Measurements from ENCODE around the gene HIVEP1. TPM values are rescaled to one million over a fixed set of nuclear protein-coding genes. Genes with fewer than 3 reads are reported as not detected.

Gene HIVEP1
- total RNA-seq, 3 donors from 2014 or later = 24.8 to 41.3 (median 27.2) TPM

DNA sequence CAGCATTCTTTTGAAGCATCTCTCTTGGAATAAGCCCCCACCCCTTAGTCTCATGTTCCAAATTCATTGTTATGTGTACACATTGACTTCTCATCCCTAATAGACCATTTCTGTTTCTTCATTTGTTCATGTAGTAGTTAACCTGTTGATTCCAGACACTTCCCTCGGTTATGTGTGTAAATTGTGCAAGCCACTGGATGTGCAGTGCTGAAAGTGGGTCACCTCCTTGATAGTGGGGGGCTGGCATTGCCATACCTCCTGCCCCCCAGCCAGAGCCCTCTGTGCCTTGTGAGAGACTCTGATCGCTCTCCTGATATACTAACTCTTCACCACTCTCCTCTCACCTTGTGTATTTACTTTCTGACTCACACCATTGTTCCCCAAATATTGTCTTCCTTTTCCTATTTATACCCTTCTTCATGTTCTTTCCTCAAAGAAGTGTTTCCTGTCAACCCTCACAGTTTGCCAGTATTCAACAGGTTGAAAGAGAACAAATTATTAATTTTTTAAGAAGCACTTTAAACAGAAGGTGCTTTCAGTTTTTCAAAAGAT lies 59.0 kb downstream of the HIVEP1 start:
- intact Hi-C loops (cut with DNase I; ENCODE audit: low total_unique reads) = no loop called here
- Histone ChIP-seq H3K4me1 (no peaks in the 10 kb centered on the region), H3K36me3 (no peaks in the 10 kb centered on the region), H3K27ac (no peak overlapping the region), H3K27me3 (no peaks in the 10 kb centered on the region), H3K9me3 (no peaks in the 10 kb centered on the region), H3K4me3 (no peak overlapping the region)
- TF ChIP-seq POLR2AphosphoS5 (IDR thresholded peaks at IDR 0.05) = no peak
- TF ChIP-seq, protein P1, sequence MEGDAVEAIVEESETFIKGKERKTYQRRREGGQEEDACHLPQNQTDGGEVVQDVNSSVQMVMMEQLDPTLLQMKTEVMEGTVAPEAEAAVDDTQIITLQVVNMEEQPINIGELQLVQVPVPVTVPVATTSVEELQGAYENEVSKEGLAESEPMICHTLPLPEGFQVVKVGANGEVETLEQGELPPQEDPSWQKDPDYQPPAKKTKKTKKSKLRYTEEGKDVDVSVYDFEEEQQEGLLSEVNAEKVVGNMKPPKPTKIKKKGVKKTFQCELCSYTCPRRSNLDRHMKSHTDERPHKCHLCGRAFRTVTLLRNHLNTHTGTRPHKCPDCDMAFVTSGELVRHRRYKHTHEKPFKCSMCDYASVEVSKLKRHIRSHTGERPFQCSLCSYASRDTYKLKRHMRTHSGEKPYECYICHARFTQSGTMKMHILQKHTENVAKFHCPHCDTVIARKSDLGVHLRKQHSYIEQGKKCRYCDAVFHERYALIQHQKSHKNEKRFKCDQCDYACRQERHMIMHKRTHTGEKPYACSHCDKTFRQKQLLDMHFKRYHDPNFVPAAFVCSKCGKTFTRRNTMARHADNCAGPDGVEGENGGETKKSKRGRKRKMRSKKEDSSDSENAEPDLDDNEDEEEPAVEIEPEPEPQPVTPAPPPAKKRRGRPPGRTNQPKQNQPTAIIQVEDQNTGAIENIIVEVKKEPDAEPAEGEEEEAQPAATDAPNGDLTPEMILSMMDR (IDR thresholded peaks at IDR 0.05) = no peak
- no peak for TF ChIP-seq POLR2A (IDR thresholded peaks at IDR 0.05)
- no peak for DNase-seq (ENCODE audit: low spot score in 2 of 2)

DNA sequence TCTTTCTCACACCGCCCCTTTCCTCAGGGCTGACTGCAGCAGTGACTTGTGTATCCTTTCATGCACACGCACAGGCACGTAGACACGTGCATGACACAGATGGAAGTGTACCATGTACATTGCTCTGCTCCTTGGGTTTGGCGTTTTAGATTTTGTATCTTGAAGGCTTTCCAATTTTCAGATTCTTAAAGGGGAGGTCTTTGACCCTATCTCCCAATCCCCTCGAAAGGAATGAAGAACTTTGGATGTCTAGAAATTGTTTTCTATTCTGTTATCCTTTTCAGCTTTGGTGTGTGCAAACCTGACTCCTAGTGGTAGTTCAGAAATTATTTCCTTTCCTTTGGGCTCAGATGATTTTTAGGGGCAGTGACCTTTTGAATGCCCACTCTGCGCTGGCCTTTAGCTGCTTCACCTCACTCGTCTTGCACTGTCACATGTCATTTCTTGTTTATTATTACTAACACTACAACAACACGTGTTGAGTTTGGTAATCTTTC lies 63.0 kb downstream of the HIVEP1 start:
- Histone ChIP-seq H3K36me3 (no peaks in the 10 kb centered on the region), H3K4me1 (no peaks in the 10 kb centered on the region), H3K4me3 (no peak overlapping the region), H3K27ac (no peak overlapping the region), H3K9me3 (no peaks in the 10 kb centered on the region), H3K27me3 (no peaks in the 10 kb centered on the region)
- TF ChIP-seq POLR2A (IDR thresholded peaks at IDR 0.05) (no peak), POLR2AphosphoS5 (IDR thresholded peaks at IDR 0.05) (no peak)
- TF ChIP-seq, protein P1 (IDR thresholded peaks at IDR 0.05) = no peak
- DNase-seq (ENCODE audit: low spot score in 2 of 2) = no peak
- intact Hi-C loops (cut with DNase I; ENCODE audit: low total_unique reads) = no loop called here

DNA sequence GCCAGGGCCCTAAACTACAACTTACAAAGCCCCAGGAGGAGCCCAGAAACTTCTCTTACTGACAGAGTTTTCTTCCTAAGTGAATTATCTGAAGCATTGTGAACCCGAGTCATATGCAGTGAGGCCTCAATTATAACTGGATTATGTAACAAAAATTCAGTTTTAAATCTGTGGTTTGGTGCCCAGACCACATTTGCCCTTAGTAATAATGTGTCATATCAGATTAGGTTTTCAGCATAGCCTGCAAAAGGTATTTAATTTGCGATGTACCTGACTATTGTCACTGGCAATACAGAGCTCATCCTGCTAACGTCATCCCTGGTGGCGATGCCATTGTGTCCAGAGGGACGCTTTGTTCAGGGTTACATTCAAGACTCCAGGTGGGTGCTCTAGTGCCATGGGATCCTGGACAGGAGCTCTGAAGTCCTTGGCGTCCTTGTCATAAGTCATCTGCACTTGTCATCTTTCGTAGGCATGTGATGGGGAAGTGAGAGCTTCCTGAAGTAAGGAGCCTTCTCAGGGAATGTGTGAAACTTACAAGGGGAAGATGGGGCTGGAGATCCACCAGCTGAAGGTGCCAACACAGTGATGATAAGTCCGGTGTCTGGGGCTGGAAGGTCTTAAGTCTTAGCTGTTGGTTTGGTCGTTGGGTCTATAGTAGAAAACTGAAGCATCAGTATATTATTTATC lies 65.1 kb downstream of the HIVEP1 start:
- DNase-seq (ENCODE audit: low spot score in 2 of 2) = no peak
- Histone ChIP-seq H3K36me3 (no peaks in the 10 kb centered on the region), H3K27ac (no peak overlapping the region), H3K9me3 (no peaks in the 10 kb centered on the region), H3K27me3 (no peaks in the 10 kb centered on the region), H3K4me1 (no peaks in the 10 kb centered on the region), H3K4me3 (no peak overlapping the region)
- intact Hi-C loops (cut with DNase I; ENCODE audit: low total_unique reads) = no loop called here
- TF ChIP-seq, protein P1 (IDR thresholded peaks at IDR 0.05) = no peak
- TF ChIP-seq POLR2A (IDR thresholded peaks at IDR 0.05) (no peak), POLR2AphosphoS5 (IDR thresholded peaks at IDR 0.05) (no peak)

DNA sequence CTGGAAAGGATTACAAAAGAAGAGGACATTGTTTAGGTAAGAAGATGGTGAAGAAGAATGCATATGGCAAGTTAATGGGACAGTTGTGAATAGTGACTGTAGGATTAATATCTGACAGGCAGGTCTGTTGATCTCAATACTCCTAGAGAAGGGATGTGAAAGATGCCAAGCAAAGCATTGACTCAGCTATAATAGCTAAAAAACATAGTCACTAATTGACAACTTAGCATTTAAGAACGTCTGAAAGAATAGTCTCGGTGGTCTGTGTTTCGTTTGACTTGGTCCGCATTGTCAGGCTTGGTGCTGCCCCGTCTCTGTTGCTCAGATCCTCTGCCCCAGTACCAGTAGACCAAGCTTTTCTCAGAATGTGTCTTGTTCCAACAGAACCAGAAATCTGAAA lies 65.9 kb downstream of the HIVEP1 start:
- Histone ChIP-seq H3K9me3 (no peaks in the 10 kb centered on the region), H3K27me3 (no peaks in the 10 kb centered on the region), H3K4me3 (no peak overlapping the region), H3K36me3 (no peaks in the 10 kb centered on the region), H3K4me1 (no peaks in the 10 kb centered on the region), H3K27ac (no peak overlapping the region)
- intact Hi-C loops (cut with DNase I; ENCODE audit: low total_unique reads) = no loop called here
- no peak for DNase-seq (ENCODE audit: low spot score in 2 of 2)
- TF ChIP-seq, protein P1 (IDR thresholded peaks at IDR 0.05) = no peak
- no peak for TF ChIP-seq POLR2AphosphoS5 (IDR thresholded peaks at IDR 0.05)
- TF ChIP-seq POLR2A (IDR thresholded peaks at IDR 0.05) = no peak

DNA sequence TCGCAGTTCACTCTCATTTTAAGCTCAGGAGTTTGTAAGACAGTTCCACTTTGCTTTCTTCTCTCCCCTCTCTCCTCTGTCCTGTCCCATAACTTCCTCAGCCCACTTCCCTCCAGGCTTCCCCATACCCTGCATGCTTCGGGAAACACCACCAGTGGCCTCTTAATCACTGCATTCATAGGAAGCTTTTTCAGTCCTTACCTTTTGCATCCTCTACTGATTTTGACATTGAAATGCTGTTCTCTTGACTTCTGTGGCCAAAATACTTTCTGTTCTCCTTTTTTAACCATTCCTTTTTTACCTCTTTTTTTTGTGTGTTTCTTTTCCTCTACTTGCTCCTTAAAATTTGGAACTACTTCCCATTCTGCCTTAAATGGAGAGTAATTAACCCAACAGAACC lies 69.7 kb downstream of the HIVEP1 start:
- no peaks in the 10 kb centered on the region for H3K36me3 ChIP-seq
- H3K4me1 ChIP-seq = no peaks in the 10 kb centered on the region
- H3K27ac ChIP-seq = no peak overlapping the region
- H3K9me3 ChIP-seq = no peaks in the 10 kb centered on the region
- intact Hi-C loops (cut with DNase I; ENCODE audit: low total_unique reads) = no loop called here
- TF ChIP-seq POLR2AphosphoS5 (IDR thresholded peaks at IDR 0.05) = no peak
- no peak for TF ChIP-seq POLR2A (IDR thresholded peaks at IDR 0.05)
- TF ChIP-seq, protein P1 (IDR thresholded peaks at IDR 0.05) = no peak
- no peak overlapping the region for H3K4me3 ChIP-seq
- no peaks in the 10 kb centered on the region for H3K27me3 ChIP-seq
- no peak for DNase-seq (ENCODE audit: low spot score in 2 of 2)
